Measurements from ENCODE around the gene KIAA1191. TPM values are rescaled to one million over a fixed set of nuclear protein-coding genes. Genes with fewer than 3 reads are reported as not detected.

KIAA1191 gene
- total RNA-seq, 5 donors from 2014 or later (not counting 1 experiment from before 2014, with no cell fraction given): 66.4 to 79.3 (median 72.8) TPM

Other genes with a start within 250 kb of the KIAA1191 start
- 10 to 100 TPM; 19.2 to 25.4 (median 24.1) TPM for gene SIMC1, start 123.3 kb downstream of the KIAA1191 start, total RNA-seq
- 10 to 100 TPM in 4 of 5 donors, 1 to 10 TPM in 1; 9.9 to 20.0 (median 18.0) TPM for gene ARL10, start 3.7 kb upstream of the KIAA1191 start, total RNA-seq
- 10 to 100 TPM; 10.4 to 29.3 (median 28.3) TPM for gene NOP16, start 26.8 kb upstream of the KIAA1191 start, total RNA-seq
- gene HIGD2A, start 27.0 kb upstream of the KIAA1191 start, total RNA-seq: 100 to 1,000 TPM in 2 of 5 donors, 10 to 100 TPM in 3; 88.5 to 117 (median 95.4) TPM
- 10 to 100 TPM; 43.9 to 73.5 (median 45.6) TPM for gene CLTB, start 54.8 kb upstream of the KIAA1191 start, total RNA-seq
- gene FAF2, start 86.6 kb upstream of the KIAA1191 start, total RNA-seq: 10 to 100 TPM; 24.1 to 27.7 (median 26.2) TPM
- gene RNF44, start 175.6 kb upstream of the KIAA1191 start, total RNA-seq: 100 to 1,000 TPM; 250 to 319 (median 294) TPM
- 1 to 10 TPM; 1.6 to 3.1 (median 2.8) TPM for gene CDHR2, start 187.6 kb upstream of the KIAA1191 start, total RNA-seq
- 1 to 10 TPM in 1 of 5 donors, under 1 TPM in 4; 0.33 to 1.2 (median 0.64) TPM for gene GPRIN1, start 248.4 kb upstream of the KIAA1191 start, total RNA-seq

All from T-cell (primary cell).